T-helper 2 cell (primary cell): ENCODE data around the gene KIF25.
"Not testable (repeated sequence)": the region's sequence is repeated elsewhere in the genome, so short reads cannot be mapped to it uniquely, and the experiment has no call there.

Experiments used
- DNase-seq, 5 experiments: peaks; one replicate each; pipeline versions ENCODE4 v3.0.0 to v3.0.0-alpha.2; 2012 to 2022

KIF25 gene

DNA sequence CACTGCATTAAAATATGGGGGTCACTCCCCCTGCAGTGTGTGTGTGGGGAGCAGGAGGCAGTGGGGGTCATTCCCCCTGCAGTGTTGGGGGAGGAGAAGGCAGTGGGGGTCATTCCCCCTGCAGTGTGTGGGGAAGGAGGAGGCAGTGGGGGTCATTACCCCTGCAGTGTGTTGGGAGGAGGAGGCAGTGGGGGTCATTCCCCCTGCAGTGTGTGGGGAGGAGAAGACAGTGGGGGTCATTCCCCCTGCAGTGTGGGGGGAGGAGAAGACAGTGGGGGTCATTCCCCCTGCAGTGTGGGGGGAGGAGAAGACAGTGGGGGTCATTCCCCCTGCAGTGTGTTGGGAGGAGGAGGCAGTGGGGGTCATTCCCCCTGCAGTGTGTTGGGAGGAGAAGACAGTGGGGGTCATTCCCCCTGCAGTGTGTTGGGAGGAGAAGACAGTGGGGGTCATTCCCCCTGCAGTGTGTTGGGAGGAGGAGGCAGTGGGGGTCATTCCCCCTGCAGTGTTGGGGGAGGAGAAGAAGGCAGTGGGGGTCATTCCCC is 21.3 kb upstream of the KIF25 start:
- not testable (repeated sequence) for DNase-seq

- DNase-seq = no peak
Measured at GRCh38 chr6:167976708-167977107, 20.8 kb upstream of the KIF25 start.

GRCh38 chr6:167977717-167978467 is 19.6 kb upstream of the KIF25 start:
- DNase-seq = no peak

DNA sequence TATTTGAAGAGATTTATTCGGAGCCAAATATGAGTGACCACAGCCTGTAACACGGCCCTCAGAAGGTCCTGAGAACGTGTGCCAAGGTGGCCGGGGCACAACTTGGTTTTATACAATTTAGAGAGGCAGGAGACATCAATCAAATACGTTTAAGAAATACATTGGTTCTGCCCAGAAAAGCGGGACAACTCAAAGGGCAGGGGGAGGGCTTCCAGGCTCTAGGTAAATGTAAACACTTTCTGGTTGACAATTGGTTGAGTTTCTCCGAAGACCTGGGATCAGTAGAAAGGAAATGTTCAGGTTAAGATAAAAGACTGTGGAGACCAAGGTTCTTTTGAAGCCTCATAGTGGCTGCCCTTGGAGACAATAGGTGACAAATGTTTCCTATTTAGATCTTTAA is 18.9 kb upstream of the KIF25 start:
- no peak for DNase-seq

DNA sequence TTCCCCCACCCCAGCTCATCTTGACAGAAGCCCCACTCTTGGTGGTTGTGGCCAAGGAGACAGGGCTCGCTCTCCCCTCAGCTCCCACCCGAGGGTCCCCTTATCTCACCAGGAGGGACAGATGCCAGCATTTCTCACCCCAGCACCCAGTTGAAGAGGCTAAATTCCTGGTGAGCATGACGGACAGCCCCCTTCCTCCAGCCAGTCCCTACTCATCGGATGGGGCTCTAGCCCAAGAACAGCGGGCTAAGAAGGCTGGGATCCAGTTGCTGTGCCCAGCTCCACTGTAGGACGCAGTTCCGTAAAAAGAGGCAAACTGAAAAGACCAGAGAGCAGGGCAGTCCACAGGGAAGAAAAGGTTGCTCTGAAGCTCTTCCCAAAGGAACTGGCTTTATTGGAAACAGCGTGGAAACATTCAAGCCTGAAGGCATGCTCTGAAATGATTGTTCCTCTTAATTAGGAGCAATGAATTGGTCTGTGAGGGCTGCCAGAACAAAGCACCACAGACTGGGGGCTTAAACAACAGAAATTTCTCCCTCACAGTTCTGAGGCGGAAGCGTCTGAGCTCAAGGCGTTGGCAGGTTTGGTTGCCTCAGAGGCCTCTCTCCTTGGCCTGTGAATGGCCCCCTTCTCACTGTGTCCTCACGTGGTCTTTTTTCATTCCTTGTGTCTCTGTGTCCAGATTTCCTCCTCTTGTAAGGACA is 17.9 kb upstream of the KIF25 start:
- DNase-seq = no peak

DNA sequence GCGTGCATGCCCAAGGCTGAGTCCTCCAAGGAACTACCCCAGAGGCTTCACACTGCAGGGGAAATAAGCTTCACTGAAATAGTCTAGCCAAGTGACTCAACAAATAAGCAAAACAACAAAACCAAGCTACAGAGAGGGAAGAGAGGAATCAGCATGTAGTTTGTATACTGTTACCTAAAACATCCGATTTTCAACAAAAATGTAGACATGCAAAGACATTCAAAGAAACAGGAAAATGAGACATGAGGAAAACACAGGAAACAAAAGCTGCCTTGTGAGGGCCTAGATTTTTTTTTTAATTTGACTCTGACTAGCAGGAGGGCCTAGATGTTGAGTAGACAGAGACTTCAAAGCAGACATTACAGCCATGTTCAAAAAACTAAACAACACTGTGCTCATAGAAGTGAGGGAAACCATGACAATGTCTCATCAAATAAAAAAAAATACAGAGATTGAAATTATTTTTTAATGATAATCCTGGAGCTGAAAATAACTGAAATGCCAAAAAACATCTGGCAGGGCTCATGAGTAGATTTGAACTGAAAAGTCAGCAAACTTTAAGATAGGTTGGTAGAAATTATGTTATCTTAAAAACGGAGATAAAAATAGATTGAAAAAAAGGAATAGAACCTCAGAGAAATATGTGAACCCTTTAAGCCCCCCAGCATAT is 16.4 kb upstream of the KIF25 start:
- DNase-seq = no peak

DNA sequence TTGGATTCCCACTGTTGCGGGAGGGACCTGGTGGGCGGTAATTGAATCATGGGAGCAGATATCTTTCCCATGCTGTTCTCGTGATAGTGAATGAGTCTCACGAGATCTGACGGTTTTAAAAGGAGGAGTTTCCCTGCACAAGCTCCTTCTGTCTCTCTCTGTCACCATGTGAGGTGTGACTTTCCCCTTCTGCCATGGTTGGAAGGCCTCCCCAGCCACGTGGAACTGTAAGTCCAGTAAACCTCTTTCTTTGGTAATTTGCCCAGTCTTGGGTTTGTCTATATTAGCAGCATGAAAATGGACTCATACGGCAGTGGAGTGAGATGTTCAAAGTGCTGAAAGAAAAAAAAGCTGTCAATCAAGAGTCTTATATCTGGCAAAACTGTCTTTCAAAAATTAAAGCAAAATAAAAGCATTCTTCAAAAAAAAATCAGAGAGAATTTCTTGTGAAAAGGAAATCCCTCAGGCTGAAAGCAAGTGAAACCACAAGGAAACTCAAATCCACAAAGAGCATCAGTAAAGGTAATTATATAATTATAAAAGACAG is 15.5 kb upstream of the KIF25 start:
- no peak for DNase-seq

DNA sequence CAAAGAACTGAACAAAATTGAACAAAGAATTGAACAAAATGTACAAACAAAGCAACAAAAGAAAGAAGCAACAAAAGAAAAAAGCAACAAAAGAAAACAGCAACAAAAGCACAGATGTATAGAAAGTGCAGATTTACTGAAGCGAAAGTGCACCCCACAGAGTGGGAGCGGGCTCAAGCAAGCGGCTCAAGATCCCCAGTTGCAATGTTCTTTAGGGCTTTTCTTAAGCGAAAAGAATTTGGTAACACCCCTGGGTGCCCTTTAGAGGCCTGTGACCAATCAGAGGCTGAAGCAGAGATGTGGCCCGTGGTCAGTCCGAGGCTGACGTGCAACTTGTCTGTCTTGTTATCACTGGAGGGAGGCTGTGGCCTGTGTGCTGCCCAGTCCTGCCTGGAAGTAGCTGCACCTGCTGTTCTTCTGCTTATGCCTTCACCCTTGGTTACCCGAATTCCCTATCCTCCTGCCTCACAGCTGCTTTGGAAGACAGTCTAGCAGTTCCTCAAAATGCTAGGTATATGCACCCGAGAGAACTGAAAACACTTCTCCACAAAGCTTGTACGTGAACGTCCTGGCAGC is 13.2 kb upstream of the KIF25 start:
- no peak for DNase-seq

DNA sequence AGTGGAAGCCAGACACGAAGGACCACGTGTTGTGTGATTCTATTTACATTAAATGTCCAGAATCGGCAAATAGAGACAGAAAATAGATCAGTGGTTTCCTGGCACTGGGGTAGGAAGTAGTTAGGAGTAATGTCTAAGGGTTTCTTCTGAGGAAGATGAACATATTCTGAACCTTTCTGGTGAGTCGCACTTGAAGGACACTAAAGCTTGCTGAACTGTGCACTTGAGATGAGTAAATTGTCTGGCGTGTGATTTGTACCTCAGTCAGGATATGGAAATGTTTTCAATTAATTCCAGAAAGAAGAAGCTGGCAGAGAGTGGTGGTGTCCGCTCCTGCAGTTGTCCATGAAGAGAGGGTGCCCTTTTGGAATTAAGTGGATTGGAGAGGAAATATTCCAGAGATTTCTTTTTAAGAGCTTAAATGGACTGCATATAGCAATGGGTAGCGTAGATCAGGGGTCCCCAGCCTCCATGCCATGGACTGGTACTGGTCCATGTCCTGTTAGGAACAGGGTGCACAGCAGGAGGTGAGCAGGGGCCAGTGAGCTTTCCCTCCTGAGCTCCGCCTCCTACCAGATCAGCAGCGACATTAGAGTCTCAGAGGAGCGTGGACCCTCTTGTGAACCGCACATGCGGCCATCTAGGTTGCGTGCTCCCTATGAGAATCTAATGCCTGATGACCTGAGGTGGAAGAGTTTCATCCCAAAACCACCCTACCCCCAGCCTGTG is 12.4 kb upstream of the KIF25 start:
- DNase-seq = no peak

- no peak for DNase-seq
Measured at GRCh38 chr6:167985911-167986595, 11.4 kb upstream of the KIF25 start.

- no peak for DNase-seq
Measured at GRCh38 chr6:167987396-167988153, 9.9 kb upstream of the KIF25 start.

DNA sequence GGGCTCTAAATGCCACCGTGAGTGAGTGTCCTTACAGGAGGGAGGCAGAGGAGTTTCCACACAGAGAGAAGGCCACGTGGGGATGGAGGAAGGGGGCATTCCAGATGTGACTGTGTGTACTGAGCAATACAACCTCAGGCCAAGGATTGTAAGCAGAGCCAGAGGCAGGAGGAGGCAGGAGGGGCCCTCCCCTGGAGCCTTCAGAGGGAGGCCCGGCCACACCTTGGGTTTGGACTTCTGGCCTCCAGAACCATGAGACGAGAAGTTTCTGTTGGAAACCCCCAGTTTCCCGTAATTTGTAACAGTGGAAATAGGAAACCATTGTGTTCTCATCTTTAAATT is 9.3 kb upstream of the KIF25 start:
- DNase-seq = no peak

GRCh38 chr6:167988945-167989841 is 8.3 kb upstream of the KIF25 start:
- DNase-seq = no peak

DNA sequence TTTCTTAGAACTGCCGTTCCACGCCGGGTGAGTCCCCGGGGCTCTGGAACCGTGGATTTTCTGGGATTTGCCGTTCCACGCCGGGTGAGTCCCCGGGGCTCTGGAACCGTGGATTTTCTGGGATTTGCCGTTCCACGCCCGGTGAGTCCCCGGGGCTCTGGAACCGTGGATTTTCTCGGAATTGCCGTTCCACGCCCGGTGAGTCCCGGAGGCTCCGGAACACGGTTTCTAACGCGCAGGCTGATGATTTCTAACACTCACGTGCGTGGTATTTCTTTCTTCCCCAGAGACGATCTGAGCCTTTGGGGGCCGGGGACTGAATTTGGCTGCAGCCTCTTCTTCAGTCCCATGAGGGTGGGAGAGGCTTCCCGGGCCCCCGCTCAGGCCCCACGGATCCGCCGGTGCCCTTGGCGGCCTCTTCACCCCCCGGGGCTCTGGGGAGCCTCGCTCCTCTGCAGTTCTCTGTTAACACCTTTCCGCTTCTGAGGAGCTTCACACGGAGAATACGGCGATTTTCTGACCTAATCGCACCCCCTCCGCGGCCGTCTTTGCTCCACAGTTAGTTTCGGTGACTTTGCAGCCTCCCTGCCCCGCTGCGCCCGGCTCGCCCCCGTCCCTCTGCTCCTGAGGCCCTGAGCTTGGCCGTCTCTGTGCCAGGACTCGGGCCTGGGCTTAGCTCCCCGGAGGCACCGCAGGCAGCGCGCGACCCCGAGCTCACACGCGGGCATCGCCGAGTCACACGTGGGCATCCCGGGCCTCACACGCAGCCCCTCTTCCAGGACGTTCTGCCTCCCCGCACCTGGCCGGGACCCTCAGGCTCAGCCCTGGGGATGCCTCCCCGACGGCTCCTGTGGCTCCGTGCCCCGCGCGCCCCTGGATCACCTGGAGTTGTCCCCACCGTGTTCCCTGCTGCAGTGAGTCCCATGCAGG is 7.2 kb upstream of the KIF25 start:
- no peak for DNase-seq

DNA sequence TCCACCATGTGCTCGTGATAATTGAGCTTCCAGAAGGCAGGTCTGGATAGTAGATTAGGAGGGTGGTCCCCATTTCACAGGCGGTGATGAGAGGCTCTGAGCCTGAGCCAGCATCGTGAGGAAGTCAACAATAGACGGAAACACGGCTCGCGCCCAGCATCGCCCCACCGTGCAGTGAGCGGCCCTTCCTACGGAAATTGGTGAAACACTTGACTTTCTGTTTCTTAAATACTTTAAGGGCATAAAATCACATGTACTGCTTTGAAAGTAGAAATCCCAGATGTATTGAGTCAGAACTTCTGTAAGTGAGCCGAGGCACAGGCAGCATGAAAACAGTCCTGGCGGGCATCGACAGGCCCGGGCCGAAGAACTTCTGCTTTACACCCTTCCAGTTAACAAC is 4.3 kb upstream of the KIF25 start:
- no peak for DNase-seq

- no peak for DNase-seq
Measured at GRCh38 chr6:167993831-167994230, 3.6 kb upstream of the KIF25 start.

DNA sequence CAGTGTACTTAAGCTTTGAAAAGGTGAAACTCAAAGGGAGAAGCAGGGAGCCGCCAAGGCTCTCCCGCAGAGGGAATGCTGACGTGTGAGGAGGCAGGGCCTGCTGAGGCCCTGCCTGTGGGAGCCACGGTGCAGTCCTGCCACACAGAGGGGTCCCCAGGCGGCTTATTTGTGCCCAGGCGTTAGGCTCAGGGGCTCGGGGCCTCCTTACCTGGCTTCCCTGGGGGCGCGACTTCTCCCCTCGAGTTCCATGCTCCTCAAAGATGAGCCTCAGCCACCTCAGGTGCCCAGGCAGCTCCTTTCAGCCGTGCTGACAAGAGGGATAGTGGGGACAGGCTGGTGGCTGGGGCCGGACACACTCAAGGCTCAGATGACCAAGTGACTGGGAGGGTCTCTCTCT is 2.2 kb upstream of the KIF25 start:
- no peak for DNase-seq

GRCh38 chr6:167995731-167996151 is 1.7 kb upstream of the KIF25 start:
- DNase-seq = no peak
